ENCODE measurements around the gene EEF1AKMT3. TPM values are rescaled to one million over a fixed set of nuclear protein-coding genes. Genes with fewer than 3 reads are reported as not detected.

The EEF1AKMT3 gene
- total RNA-seq, 1 donor from 2014 or later = 6.8 TPM

GRCh38 chr12:57751432-57751787, 21.0 kb upstream of the EEF1AKMT3 start:
- no peak for ATAC-seq
- TF ChIP-seq, protein P1, sequence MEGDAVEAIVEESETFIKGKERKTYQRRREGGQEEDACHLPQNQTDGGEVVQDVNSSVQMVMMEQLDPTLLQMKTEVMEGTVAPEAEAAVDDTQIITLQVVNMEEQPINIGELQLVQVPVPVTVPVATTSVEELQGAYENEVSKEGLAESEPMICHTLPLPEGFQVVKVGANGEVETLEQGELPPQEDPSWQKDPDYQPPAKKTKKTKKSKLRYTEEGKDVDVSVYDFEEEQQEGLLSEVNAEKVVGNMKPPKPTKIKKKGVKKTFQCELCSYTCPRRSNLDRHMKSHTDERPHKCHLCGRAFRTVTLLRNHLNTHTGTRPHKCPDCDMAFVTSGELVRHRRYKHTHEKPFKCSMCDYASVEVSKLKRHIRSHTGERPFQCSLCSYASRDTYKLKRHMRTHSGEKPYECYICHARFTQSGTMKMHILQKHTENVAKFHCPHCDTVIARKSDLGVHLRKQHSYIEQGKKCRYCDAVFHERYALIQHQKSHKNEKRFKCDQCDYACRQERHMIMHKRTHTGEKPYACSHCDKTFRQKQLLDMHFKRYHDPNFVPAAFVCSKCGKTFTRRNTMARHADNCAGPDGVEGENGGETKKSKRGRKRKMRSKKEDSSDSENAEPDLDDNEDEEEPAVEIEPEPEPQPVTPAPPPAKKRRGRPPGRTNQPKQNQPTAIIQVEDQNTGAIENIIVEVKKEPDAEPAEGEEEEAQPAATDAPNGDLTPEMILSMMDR (IDR thresholded peaks at IDR 0.05) = no peak
- Histone ChIP-seq H3K4me1 (peaks cover 44% of the 10 kb centered on the region), H3K36me3 (peaks cover 44% of the 10 kb centered on the region), H3K4me3 (peak overlapping the region; percentile 84), H3K27ac (peak overlapping the region; percentile 89), H3K27me3 (ENCODE audit: low read depth) (no peaks in the 10 kb centered on the region), H3K9me3 (no peaks in the 10 kb centered on the region)
- no peak for DNase-seq
- intact Hi-C loops (cut with DNase I) = no loop called here

DNA sequence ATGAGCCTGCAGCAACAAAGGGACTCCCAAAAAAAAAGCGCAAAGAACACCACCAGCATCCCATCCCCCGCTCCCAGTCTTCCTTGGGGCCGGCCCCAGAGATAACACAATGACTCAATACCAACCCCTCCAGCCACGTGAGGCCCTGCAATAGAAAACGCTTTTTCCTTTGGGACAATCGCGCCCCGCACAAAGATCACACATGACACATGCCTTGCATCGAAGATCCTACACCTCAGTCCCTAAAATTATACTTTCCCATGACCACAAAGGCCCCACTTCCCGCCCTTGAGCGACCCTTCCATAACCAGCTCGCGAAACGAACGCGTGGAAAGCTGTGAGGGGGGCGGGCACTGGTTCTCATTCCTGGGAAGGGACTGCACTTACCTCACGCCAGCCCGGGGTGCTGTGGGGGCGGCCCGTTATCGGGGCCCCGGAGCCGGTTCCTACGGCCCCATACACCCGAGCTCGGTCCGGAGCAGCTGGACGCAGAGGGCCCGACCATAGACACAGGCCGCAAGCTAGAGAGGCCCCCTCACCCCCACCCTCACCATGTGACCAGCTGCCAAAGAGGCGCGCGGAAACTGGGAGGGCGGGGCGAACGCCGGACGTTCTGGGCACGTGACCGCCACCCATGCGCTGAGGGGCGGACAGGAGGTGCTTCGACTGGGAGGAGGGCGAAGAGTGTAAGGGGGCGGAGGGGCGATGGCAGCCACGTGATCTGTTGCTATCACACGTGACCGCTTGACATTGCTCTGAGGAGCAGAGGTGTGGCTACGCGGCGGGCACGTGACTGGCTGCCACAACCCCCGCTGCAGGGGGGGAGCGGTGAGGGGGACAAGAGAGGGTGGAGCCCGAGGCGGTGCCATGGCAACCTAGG, 20.4 kb upstream of the EEF1AKMT3 start, which contains the start of gene CDK4:
CDK4 (minus strand) TSS at position 523 of the 880 bp plus-strand sequence. CDS start 593 bp downstream, outside the sequence.
- peak; percentile 90 to 93 for ATAC-seq
- peaks cover 38% of the 10 kb centered on the region for H3K36me3 ChIP-seq
- peak within 1 kb of the TSS; percentile 89 for H3K27ac ChIP-seq
- no peaks in the 10 kb centered on the region for H3K9me3 ChIP-seq
- H3K27me3 ChIP-seq (ENCODE audit: low read depth) = no peaks in the 10 kb centered on the region
- TF ChIP-seq, protein P1 (IDR thresholded peaks at IDR 0.05) = no peak
- H3K4me1 ChIP-seq = peaks cover 50% of the 10 kb centered on the region
- peak; percentile 99 for DNase-seq
- intact Hi-C loops (cut with DNase I) = no loop called here
- H3K4me3 ChIP-seq = peak within 1 kb of the TSS; percentile 84

DNA sequence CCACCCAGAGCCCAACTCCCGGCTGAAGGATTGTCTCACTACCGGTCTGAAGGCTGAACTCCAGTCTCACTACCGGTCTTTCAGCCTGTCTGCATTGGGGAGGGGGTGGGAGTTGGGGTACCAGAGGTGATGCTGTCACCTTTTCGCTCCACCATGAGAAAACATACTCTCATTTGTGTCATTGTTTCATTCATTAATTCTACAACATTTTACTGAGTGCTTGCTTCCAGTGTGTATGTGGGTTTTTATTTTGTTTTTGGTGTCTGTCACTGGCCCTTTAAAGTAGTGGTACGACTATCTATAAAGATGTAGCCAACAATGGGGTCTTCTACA, 19.8 kb upstream of the EEF1AKMT3 start:
- Histone ChIP-seq H3K27me3 (ENCODE audit: low read depth) (no peaks in the 10 kb centered on the region), H3K4me1 (peaks cover 51% of the 10 kb centered on the region), H3K4me3 (peak overlapping the region; percentile 84), H3K27ac (peak overlapping the region; percentile 69), H3K9me3 (no peaks in the 10 kb centered on the region), H3K36me3 (peaks cover 37% of the 10 kb centered on the region)
- intact Hi-C loops (cut with DNase I) = no loop called here
- DNase-seq (no peak), ATAC-seq (no peak)
- TF ChIP-seq, protein P1 (IDR thresholded peaks at IDR 0.05) = no peak

GRCh38 chr12:57753756-57754337, 18.6 kb upstream of the EEF1AKMT3 start:
- intact Hi-C loops (cut with DNase I) = no loop called here

GRCh38 chr12:57754411-57755193, 17.8 kb upstream of the EEF1AKMT3 start, which contains the start of gene MARCHF9:
Gene MARCHF9 (plus strand): TSS chr12:57755103. CDS start chr12:57755529, 426 bp downstream.
- peak; percentile 86 for DNase-seq
- ATAC-seq = peak; percentile 59 to 69
- H3K36me3 ChIP-seq = peaks cover 34% of the 10 kb centered on the region
- H3K27ac ChIP-seq = peak within 1 kb of the TSS; percentile 78
- TF ChIP-seq, protein P1 (IDR thresholded peaks at IDR 0.05) = no peak
- peaks cover 51% of the 10 kb centered on the region for H3K4me1 ChIP-seq
- no peaks in the 10 kb centered on the region for H3K27me3 ChIP-seq (ENCODE audit: low read depth)
- no peaks in the 10 kb centered on the region for H3K9me3 ChIP-seq
- intact Hi-C loops (cut with DNase I) = no loop called here
- H3K4me3 ChIP-seq = peak within 1 kb of the TSS; percentile 64

More at GRCh38 chr12:57753756-57754337, 18.6 kb upstream of the EEF1AKMT3 start:
- peak overlapping the region; percentile 25 for H3K27ac ChIP-seq
- peaks cover 51% of the 10 kb centered on the region for H3K4me1 ChIP-seq
- no peaks in the 10 kb centered on the region for H3K9me3 ChIP-seq
- TF ChIP-seq, protein P1 (IDR thresholded peaks at IDR 0.05) = no peak
- no peak overlapping the region for H3K4me3 ChIP-seq
- DNase-seq (no peak), ATAC-seq (no peak)
- H3K27me3 ChIP-seq (ENCODE audit: low read depth) = no peaks in the 10 kb centered on the region
- H3K36me3 ChIP-seq = peaks cover 37% of the 10 kb centered on the region

All from lower lobe of right lung (tissue), 2 donors.